Activated CD8-positive, alpha-beta T cell treated with anti-CD3 and anti-CD28 coated beads for 36 hours (primary cell): Measurements from ENCODE around the gene SPPL2A. TPM values are rescaled to one million over a fixed set of nuclear protein-coding genes. Genes with fewer than 3 reads are reported as not detected.
"Not testable (repeated sequence)": the region's sequence is repeated elsewhere in the genome, so short reads cannot be mapped to it uniquely, and the experiment has no call there.

ENCODE experiments used
- ATAC-seq: fragments of 200-7000 bp; cut with Tn5 transposase; one replicate; pipeline ENCODE4 v1.10.0; 2021; ENCODE audit warnings: mild to moderate bottlenecking, moderate library complexity
- CTCF ChIA-PET: fragments of 350-600 bp; sonication (Branson Sonifier 250); formaldehyde crosslinking; loops from one replicate; lab custom pipeline; 2021; ENCODE audit warnings: antibody characterized with exemption; lab: Charles Lee
- POLR2A ChIA-PET: fragments of 350-600 bp; sonication (Branson Sonifier 250); formaldehyde crosslinking; loops from one replicate; lab custom pipeline; 2021; ENCODE audit warnings: antibody characterized with exemption; lab: Charles Lee
- DNase-seq: peaks from one replicate; pipeline ENCODE4 v3.0.0-alpha.2; 2020
- H3K27ac Mint-ChIP-seq: one replicate; pipeline ENCODE4 v1.8.0; 2021; ENCODE audit warnings: mild to moderate bottlenecking, mixed read lengths
- H3K27me3 Mint-ChIP-seq: one replicate; pipeline ENCODE4 v1.8.0; 2021; ENCODE audit warnings: mixed read lengths
- H3K36me3 Mint-ChIP-seq: one replicate; pipeline ENCODE4 v1.8.0; 2021; ENCODE audit warnings: low read depth, mixed read lengths
- H3K4me1 Mint-ChIP-seq: one replicate; pipeline ENCODE4 v1.8.0; 2021; ENCODE audit warnings: low read depth, mixed read lengths
- H3K4me3 Mint-ChIP-seq: one replicate; pipeline ENCODE4 v1.8.0; 2021; ENCODE audit warnings: mild to moderate bottlenecking, moderate library complexity, mixed read lengths
- H3K9me3 Mint-ChIP-seq: one replicate; pipeline ENCODE4 v1.8.0; 2021; ENCODE audit warnings: mixed read lengths
- CTCF ChIP-seq: fragments of 200-600 bp; IDR thresholded peaks from one replicate; pipeline ENCODE4 v1.8.0; 2022; ENCODE audit warnings: antibody characterized with exemption, mild to moderate bottlenecking
- intact Hi-C: fragments of 100-400 bp; cut with micrococcal nuclease; formaldehyde crosslinking; loops from one replicate; pipeline ENCODE4 v1.10.0; 2022
- total RNA-seq, 2 experiments: library from RNA; stranded (reverse); gene quantifications; one replicate each; pipeline ENCODE4 v1.2.3, GENCODE V29; 2021

The SPPL2A gene
- total RNA-seq: 10 to 100 TPM; 47.7 to 48.8 TPM

DNA sequence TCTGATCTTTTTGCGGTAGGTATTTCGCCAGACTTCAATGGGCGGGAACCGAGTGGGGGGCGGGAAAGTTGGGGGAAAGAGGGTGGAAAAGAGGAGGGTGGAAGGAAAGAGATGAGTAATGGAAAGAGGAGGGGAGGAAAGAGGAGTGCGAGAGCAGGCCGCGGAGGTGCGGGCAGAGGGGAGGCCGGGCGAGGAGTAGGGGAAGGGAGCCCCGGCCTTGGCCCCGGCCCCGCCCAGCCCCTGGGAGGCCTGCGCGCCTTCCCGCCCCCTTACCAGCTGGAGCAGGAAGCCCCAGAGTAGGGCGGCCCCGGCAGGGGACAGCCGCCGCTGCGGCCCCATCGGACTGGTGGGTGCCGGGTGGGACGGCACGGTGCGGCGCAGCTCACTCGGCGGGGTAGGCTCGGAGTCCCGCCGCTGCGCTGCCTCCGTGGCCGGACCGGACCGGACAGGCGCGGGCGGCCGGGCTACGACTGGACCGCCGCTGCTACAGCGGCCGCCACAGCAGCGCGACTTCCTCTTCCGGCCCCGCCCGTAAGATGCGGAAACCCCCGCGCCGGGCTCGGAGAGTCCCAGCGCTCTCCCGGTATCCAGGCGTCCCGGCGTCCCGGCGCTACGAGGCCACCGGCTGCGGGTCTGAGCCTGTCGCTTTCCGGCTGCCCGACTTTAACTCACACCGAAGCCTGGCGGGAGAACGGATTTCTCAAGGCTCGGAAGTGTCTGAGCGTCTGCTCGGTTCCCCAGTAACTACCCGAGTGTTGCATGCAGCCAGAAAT, at the start of gene SPPL2A:
SPPL2A (minus strand) TSS at position 512 of the 773 bp plus-strand sequence; CDS start at position 339, 173 bp downstream.
- Mint-ChIP-seq H3K4me3 (peak within 1 kb of the TSS; percentile 88), H3K36me3 (peaks cover 25% of the 10 kb centered on the region), H3K27ac (peak within 1 kb of the TSS; percentile 99), H3K27me3 (no peaks in the 10 kb centered on the region), H3K4me1 (peaks cover 54% of the 10 kb centered on the region), H3K9me3 (peaks cover 2% of the 10 kb centered on the region)
- ChIA-PET CTCF (interaction anchor here (1.5 to 1.6 kb wide), 2 partner anchors 79 to 111 kb away, joined by 3 to 4 read pairs; partner anchors contain the start of gene TRPM7), POLR2A (interaction anchor here (1.0 to 1.7 kb wide), 6 partner anchors 9 to 142 kb away, joined by 3 to 13 read pairs (median 4); partner anchors contain the start of gene TRPM7)
- ATAC-seq: peak; percentile 90
- intact Hi-C loops: loop anchor here (10.0 kb wide), 2 partner anchors 119 to 411 kb away; partner anchors contain the start of gene GABPB1
- no peak for TF ChIP-seq CTCF
- DNase-seq: peak; percentile 93

DNA sequence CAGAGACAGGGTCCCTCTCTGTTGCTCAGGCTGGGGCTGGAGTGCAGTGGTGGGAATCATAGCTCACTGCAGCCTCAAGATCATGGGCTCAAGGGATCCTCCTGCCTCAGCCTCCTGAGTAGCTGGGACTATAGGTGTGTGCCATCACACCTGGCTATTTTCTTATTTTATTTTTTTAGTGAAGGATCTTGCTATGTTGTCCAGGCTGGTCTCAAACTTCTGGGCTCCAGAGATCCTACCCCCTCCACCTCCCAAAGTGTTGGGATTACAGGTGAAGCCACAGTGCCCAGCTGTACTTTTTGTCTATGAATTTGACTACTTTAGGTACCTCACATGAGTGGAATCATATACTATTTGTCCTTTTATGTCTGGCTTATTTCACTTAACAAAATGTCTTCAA, 49.1 kb upstream of the SPPL2A start:
- Mint-ChIP-seq H3K27ac (no peak overlapping the region), H3K4me1 (no peaks in the 10 kb centered on the region)
- POLR2A ChIA-PET: no interaction called here

GRCh38 chr15:50813865-50814264, 48.4 kb upstream of the SPPL2A start:
- no peaks in the 10 kb centered on the region for H3K4me1 Mint-ChIP-seq
- no peaks in the 10 kb centered on the region for H3K9me3 Mint-ChIP-seq
- intact Hi-C loops: no loop called here
- DNase-seq (no peak), ATAC-seq (no peak)
- H3K36me3 Mint-ChIP-seq: no peaks in the 10 kb centered on the region
- peaks cover 2% of the 10 kb centered on the region for H3K27me3 Mint-ChIP-seq
- ChIA-PET CTCF (no interaction called here), POLR2A (no interaction called here)
- no peak for TF ChIP-seq CTCF
- no peak overlapping the region for H3K27ac Mint-ChIP-seq
- H3K4me3 Mint-ChIP-seq: no peak overlapping the region

More for the DNA sequence above, 49.1 kb upstream of the SPPL2A start:
- Mint-ChIP-seq H3K9me3 (no peaks in the 10 kb centered on the region), H3K27me3 (peaks cover 3% of the 10 kb centered on the region), H3K36me3 (no peaks in the 10 kb centered on the region), H3K4me3 (no peak overlapping the region)
- no peak for TF ChIP-seq CTCF
- CTCF ChIA-PET: interaction anchor here (1.0 to 1.2 kb wide), 2 partner anchors 33 to 35 kb away, joined by 3 read pairs; no protein-coding TSS in a partner anchor
- ATAC-seq: no peak
- no peak for DNase-seq
- intact Hi-C loops: no loop called here

GRCh38 chr15:50813089-50813488, 47.6 kb upstream of the SPPL2A start:
- no peak for TF ChIP-seq CTCF
- Mint-ChIP-seq H3K4me3 (no peak overlapping the region), H3K4me1 (no peaks in the 10 kb centered on the region), H3K27ac (no peak overlapping the region), H3K9me3 (no peaks in the 10 kb centered on the region), H3K36me3 (no peaks in the 10 kb centered on the region), H3K27me3 (peaks cover 2% of the 10 kb centered on the region)
- ATAC-seq: no peak
- no peak for DNase-seq
- intact Hi-C loops: no loop called here
- ChIA-PET POLR2A (no interaction called here), CTCF (interaction anchor here (1.0 kb wide), 1 partner anchor 9 kb away, joined by 3 read pairs; no protein-coding TSS in a partner anchor)

DNA sequence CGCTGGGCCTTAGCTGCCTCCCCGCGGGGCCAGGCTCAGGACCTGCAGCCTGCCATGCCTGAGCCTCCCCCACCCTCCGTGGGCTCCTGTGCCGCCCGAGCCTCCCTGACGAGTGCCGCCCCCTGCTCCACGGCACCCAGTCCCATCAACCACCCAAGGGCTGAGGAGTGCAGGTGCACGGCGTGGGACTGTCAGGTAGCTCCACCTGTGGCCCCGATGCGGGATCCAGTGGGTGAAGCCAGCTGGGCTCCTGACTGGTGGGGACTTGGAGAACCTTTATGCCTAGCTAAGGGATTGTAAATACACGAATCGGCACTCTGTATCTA, 46.6 kb upstream of the SPPL2A start:
- CTCF ChIA-PET: interaction anchor here (1.0 kb wide), 1 partner anchor 9 kb away, joined by 3 read pairs; no protein-coding TSS in a partner anchor
- H3K27ac Mint-ChIP-seq, H3K4me3 Mint-ChIP-seq, H3K27me3 Mint-ChIP-seq, H3K9me3 Mint-ChIP-seq, H3K36me3 Mint-ChIP-seq, ATAC-seq, POLR2A ChIA-PET, intact Hi-C loops, DNase-seq, H3K4me1 Mint-ChIP-seq: not testable (repeated sequence)

GRCh38 chr15:50811461-50812180, 46.1 kb upstream of the SPPL2A start:
- H3K9me3 Mint-ChIP-seq, H3K36me3 Mint-ChIP-seq, H3K27me3 Mint-ChIP-seq, intact Hi-C loops, ATAC-seq, DNase-seq, H3K4me3 Mint-ChIP-seq, H3K4me1 Mint-ChIP-seq, CTCF ChIA-PET, POLR2A ChIA-PET, H3K27ac Mint-ChIP-seq: not testable (repeated sequence)
